Natural killer cell treated with Interleukin-12 subunit alpha and Interleukin-12 subunit beta and Interleukin-15 and Interleukin-18, amount 100 ng/mL, for 72 hours (primary cell): ENCODE measurements around the gene TUNAR. TPM values are rescaled to one million over a fixed set of nuclear protein-coding genes. Genes with fewer than 3 reads are reported as not detected.

Source experiments
- ATAC-seq, 2 donors: fragments of 150-1000 bp; cut with Tn5 transposase in 1 of 2; sonication (Bioruptor Pico), chemical (Tn5 transposase) in 1 of 2; 2 replicates each; pipeline ENCODE4 v1.10.0; 2021
- DNase-seq: peaks from one replicate; pipeline ENCODE4 v3.0.0; 2022; ENCODE audit warnings: low spot score
- H3K27ac Mint-ChIP-seq, 2 donors: 1 replicate in 1 of 2; 2 replicates in 1 of 2; pipeline ENCODE4 v1.8.0; 2022; ENCODE audit warnings: mixed read lengths in 2 of 2, mild to moderate bottlenecking in 1 of 2, moderate library complexity in 1 of 2
- H3K27me3 Mint-ChIP-seq, 2 donors: 1 replicate in 1 of 2; 2 replicates in 1 of 2; pipeline ENCODE4 v1.8.0; 2022; ENCODE audit warnings: mixed read lengths in 2 of 2
- H3K36me3 Mint-ChIP-seq: one replicate; pipeline ENCODE4 v1.8.0; 2022; ENCODE audit warnings: mixed read lengths
- H3K4me1 Mint-ChIP-seq, 2 donors: 1 replicate in 1 of 2; 2 replicates in 1 of 2; pipeline ENCODE4 v1.8.0; 2022; ENCODE audit warnings: low read depth in 2 of 2, mixed read lengths in 2 of 2, mild to moderate bottlenecking in 1 of 2
- H3K4me3 Mint-ChIP-seq: one replicate; pipeline ENCODE4 v1.8.0; 2022; ENCODE audit warnings: mixed read lengths
- H3K9me3 Mint-ChIP-seq: 2 replicates; pipeline ENCODE4 v1.8.0; 2022; ENCODE audit warnings: mixed read lengths
- total RNA-seq, 2 donors: library from RNA; stranded (reverse); gene quantifications; one replicate each; pipeline ENCODE4 v1.2.3, GENCODE V29; 2022

Gene TUNAR
- total RNA-seq, 2 donors from 2014 or later: not detected

- H3K27ac Mint-ChIP-seq: no peak overlapping the region
- ATAC-seq (no peak), DNase-seq (no peak)
- H3K9me3 Mint-ChIP-seq: no peaks in the 10 kb centered on the region
- H3K27me3 Mint-ChIP-seq: peaks cover 12 to 13% of the 10 kb centered on the region in 2 donors
- no peaks in the 10 kb centered on the region for H3K4me1 Mint-ChIP-seq
- H3K4me3 Mint-ChIP-seq: no peak overlapping the region
- no peaks in the 10 kb centered on the region for H3K36me3 Mint-ChIP-seq
Measured at GRCh38 chr14:95885866-95886265, 9.2 kb downstream of the TUNAR start.

DNA sequence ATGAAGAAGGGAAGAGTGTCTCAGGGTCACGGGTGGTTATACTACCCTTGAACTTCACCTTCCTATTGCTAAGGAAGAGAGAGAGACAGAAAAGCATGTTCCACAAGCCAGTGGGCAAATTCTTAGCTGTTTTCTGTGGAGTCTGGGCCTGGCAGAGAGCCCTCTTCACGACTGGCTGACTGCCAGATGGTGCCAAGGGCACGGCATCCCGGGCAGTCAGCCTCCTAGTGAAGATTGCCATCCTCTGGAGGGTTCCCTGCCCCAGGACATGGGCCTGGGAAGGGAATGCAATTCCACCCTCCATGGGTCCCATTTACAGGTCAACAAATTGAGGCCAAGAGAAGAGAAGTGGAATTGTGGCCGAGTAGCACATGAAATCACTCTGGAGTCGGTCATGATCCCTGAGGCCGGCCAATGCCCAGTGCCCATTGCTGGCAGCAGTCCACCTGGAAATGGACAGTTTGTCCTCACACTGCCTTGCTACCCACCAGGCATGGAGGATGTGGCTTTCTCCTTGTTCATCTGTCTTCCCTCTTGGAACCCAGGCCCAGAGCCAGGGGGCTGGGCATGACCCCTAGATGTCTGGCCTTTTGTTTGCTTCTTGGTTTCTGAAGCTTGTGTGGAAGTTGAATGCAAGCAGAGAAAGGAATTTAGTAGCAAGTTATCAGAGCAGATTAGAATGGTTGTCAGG, 9.9 kb downstream of the TUNAR start:
- H3K4me1 Mint-ChIP-seq: no peaks in the 10 kb centered on the region
- DNase-seq (no peak), ATAC-seq (no peak)
- H3K4me3 Mint-ChIP-seq: no peak overlapping the region
- H3K36me3 Mint-ChIP-seq: no peaks in the 10 kb centered on the region
- no peak overlapping the region for H3K27ac Mint-ChIP-seq
- no peaks in the 10 kb centered on the region for H3K9me3 Mint-ChIP-seq
- peaks cover 12 to 13% of the 10 kb centered on the region in 2 donors for H3K27me3 Mint-ChIP-seq

DNA sequence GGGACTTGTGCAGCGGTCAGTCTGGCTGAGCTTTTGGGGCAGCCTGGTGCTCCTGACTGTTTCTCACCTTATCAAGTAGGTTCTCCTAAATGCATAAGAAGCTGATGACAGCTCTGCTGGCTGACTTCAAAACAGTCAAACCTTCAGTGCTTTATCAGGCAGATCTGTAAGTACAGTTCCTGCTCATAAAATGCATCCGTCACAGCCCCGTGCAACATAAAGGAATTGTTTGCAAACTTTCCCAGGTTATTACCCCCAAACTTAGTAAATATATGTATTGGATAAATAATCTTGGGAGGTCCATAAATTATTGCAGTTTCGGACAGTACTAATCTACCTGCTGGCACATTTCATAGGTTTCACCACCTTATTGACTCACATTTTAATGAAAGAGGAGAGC, 10.7 kb downstream of the TUNAR start:
- H3K9me3 Mint-ChIP-seq: no peaks in the 10 kb centered on the region
- H3K4me3 Mint-ChIP-seq: no peak overlapping the region
- DNase-seq (no peak), ATAC-seq (no peak)
- H3K4me1 Mint-ChIP-seq: no peaks in the 10 kb centered on the region
- H3K27me3 Mint-ChIP-seq: peaks cover 5 to 10% of the 10 kb centered on the region in 2 donors
- H3K36me3 Mint-ChIP-seq: no peaks in the 10 kb centered on the region
- no peak overlapping the region for H3K27ac Mint-ChIP-seq

DNA sequence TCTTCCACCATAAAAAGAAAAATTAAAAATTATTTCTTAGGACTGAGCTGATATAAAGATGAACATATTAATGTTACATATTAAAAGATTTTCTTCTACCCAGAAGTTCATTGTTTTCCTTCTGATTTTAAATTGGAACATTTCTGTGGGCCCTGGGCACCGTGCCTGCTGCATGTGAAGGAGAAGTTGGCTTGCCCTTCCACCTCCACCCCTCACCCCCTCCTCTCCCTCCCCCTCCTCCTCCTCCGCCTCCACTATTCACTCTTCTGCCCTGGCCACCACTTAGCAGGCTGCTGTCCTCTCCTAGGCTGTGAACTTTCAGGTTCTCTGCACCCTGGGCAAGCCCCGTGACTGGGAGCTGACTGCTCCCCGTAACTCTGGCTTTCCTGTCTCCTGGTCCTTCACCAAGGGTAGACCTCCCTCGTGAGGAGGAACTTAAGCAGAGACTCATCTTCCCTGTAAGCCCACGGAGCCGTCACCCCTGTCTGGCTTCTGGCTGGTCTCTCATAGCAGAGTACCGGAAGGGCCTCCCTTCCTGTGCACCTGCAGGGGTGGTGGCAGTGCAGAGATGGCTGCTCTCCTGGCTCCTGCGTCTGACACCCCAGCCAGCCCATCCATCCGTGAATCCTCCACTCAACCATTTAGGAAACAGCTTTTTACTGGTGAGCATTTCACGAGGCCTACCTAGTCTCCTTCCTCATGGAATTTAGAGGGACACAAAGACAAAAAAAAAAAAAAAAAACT, 12.8 kb downstream of the TUNAR start:
- no peaks in the 10 kb centered on the region for H3K36me3 Mint-ChIP-seq
- H3K4me1 Mint-ChIP-seq: no peaks in the 10 kb centered on the region
- H3K9me3 Mint-ChIP-seq: no peaks in the 10 kb centered on the region
- ATAC-seq: no peak
- H3K27me3 Mint-ChIP-seq: peaks cover 3 to 5% of the 10 kb centered on the region in 2 donors
- no peak overlapping the region for H3K27ac Mint-ChIP-seq
- no peak for DNase-seq
- no peak overlapping the region for H3K4me3 Mint-ChIP-seq

DNA sequence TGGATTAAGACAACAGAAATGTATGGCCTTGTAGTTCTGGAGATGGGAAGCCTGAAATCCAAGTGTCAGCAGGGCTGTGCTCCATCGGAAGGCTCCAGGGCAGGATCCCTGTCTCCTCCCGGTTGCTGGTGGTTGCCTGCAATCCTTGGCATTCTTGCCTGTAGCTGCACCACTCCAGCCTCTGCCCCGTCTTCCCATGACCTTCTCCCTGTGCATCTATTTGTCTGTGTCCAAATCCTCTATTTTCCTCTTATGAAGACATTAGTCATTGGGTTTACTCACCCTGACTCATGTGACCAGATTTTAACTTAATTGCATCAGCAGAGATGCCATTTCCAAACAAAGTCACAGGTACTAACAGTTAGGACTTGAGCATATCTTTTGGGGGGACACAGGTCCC, 15.1 kb downstream of the TUNAR start:
- ATAC-seq: no peak
- H3K4me1 Mint-ChIP-seq: no peaks in the 10 kb centered on the region
- H3K27ac Mint-ChIP-seq: no peak overlapping the region
- H3K36me3 Mint-ChIP-seq: no peaks in the 10 kb centered on the region
- H3K4me3 Mint-ChIP-seq: no peak overlapping the region
- peaks cover 0 to 14% of the 10 kb centered on the region in 2 donors for H3K27me3 Mint-ChIP-seq
- H3K9me3 Mint-ChIP-seq: no peaks in the 10 kb centered on the region
- no peak for DNase-seq

GRCh38 chr14:95892142-95892541, 15.5 kb downstream of the TUNAR start:
- no peaks in the 10 kb centered on the region for H3K9me3 Mint-ChIP-seq
- H3K27ac Mint-ChIP-seq: no peak overlapping the region
- no peaks in the 10 kb centered on the region for H3K4me1 Mint-ChIP-seq
- no peak overlapping the region for H3K4me3 Mint-ChIP-seq
- no peak for ATAC-seq
- no peaks in the 10 kb centered on the region for H3K36me3 Mint-ChIP-seq
- H3K27me3 Mint-ChIP-seq: peaks cover 0 to 14% of the 10 kb centered on the region in 2 donors
- no peak for DNase-seq

DNA sequence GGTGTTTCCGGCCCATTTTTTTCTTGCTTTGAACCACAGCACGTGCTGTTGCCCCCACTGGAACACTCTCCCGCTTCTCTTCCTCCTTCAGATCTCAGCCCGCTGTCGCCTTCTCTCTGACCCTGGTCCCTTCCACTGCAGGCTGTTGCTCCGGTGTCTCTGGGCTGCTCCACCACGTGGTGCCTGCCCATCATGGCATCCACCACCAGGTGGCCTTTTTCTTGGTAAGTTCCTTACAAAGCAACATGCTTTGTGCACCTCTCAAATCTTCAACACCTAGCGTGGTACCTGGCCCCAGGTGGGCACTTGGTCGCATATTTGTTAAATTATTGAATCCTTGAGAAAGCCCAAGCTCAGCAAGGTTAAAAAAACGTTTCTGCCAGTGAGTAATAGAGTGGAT, 19.1 kb downstream of the TUNAR start:
- DNase-seq (peak; percentile 16), ATAC-seq (no peak)
- H3K36me3 Mint-ChIP-seq: no peaks in the 10 kb centered on the region
- no peak overlapping the region for H3K4me3 Mint-ChIP-seq
- H3K4me1 Mint-ChIP-seq: no peaks in the 10 kb centered on the region
- H3K27me3 Mint-ChIP-seq: peaks cover 4 to 38% of the 10 kb centered on the region in 2 donors
- H3K27ac Mint-ChIP-seq: no peak overlapping the region
- H3K9me3 Mint-ChIP-seq: no peaks in the 10 kb centered on the region

DNA sequence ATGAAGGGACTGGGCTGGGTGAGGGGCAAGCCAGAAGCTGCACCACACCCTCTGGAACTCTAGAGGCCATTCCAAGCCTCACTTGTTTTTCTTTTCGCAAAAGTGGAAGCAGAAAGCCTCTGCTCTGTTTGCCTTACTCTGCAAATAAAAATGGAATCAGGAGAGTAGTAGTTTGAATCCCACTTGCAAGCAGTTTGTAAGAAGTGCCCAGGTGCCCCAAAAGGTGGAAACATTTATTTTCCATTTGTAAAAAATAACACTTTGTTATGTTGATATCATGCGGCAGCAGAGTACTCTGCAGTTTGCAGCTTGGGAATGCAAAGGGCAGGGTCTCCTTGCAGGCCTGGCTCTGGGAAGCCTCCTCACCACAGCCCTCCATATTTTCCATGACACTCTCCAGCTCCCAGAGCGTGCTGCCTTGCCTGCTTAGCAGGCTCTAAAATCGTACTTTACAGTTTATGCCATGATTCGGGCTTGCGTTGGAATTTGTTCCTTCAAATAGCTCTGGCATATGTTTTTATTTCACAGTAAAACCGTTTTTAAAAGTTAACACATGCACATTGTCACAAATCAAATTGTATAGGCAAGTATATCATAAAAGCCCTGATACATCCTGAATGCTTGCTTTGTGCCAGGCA, 20.0 kb downstream of the TUNAR start:
- no peak for ATAC-seq
- peaks cover 6 to 46% of the 10 kb centered on the region in 2 donors for H3K27me3 Mint-ChIP-seq
- no peak for DNase-seq
- no peaks in the 10 kb centered on the region for H3K36me3 Mint-ChIP-seq
- no peak overlapping the region for H3K4me3 Mint-ChIP-seq
- no peaks in the 10 kb centered on the region for H3K4me1 Mint-ChIP-seq
- no peak overlapping the region for H3K27ac Mint-ChIP-seq
- H3K9me3 Mint-ChIP-seq: no peaks in the 10 kb centered on the region

GRCh38 chr14:95897280-95897679, 20.6 kb downstream of the TUNAR start:
- H3K27ac Mint-ChIP-seq: no peak overlapping the region
- no peak for ATAC-seq

DNA sequence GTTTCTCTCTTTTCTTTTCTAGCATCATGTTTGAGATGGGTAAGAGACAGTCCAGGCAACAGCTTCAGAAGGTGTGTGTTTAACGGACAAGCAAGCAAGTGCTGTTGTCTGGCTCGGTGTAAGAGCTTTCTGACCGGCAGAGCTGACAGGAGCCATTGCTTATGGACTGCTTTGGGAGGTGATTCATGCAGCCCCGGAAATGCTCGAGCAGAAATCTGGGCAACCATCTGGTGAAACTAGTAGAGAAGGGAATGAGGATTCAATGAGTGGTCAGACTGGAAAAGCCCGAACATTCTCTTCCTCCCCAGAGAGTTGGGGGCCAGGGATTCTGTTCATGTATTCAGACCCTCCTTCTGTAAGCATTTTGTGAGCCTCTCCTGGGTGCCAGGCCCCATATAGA, 24.4 kb downstream of the TUNAR start:
- no peak for ATAC-seq
- H3K4me3 Mint-ChIP-seq: no peak overlapping the region
- no peaks in the 10 kb centered on the region for H3K36me3 Mint-ChIP-seq
- no peaks in the 10 kb centered on the region for H3K4me1 Mint-ChIP-seq
- H3K27ac Mint-ChIP-seq: no peak overlapping the region
- peaks cover 12 to 43% of the 10 kb centered on the region in 2 donors for H3K27me3 Mint-ChIP-seq
- peak; percentile 15 for DNase-seq
- no peaks in the 10 kb centered on the region for H3K9me3 Mint-ChIP-seq

More at GRCh38 chr14:95897280-95897679, 20.6 kb downstream of the TUNAR start:
- DNase-seq: no peak
- peaks cover 9 to 52% of the 10 kb centered on the region in 2 donors for H3K27me3 Mint-ChIP-seq
- no peaks in the 10 kb centered on the region for H3K4me1 Mint-ChIP-seq
- H3K36me3 Mint-ChIP-seq: no peaks in the 10 kb centered on the region
- H3K4me3 Mint-ChIP-seq: no peak overlapping the region
- no peaks in the 10 kb centered on the region for H3K9me3 Mint-ChIP-seq

DNA sequence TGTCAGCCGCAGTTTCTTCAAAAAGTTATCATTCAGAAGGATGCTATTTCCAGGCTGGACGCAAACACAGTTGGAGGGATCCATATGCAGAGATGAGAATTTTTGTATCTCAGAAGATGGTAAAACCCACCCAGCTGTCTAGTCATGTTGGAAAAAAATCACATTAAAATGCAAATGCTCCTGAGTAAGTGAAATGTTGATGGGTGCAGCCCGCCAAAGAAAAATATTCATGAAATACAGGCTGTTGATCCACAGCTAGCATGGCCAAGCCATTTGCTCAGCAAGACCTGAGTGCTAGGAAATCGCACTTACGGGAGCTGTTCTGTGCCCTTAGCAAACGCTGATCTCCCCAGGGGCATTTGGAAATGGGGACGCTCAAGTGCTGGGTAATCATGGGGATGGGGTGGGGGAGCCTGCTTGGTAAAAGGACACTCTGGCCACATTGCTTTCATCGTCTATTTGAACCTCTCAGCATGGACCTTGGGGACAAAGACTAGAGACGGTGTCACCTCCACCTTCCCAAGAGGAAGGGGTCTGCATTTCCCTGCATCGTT, 25.7 kb downstream of the TUNAR start:
- Mint-ChIP-seq H3K27ac (no peak overlapping the region), H3K27me3 (peaks cover 17 to 50% of the 10 kb centered on the region in 2 donors), H3K4me3 (no peak overlapping the region), H3K4me1 (no peaks in the 10 kb centered on the region), H3K36me3 (no peaks in the 10 kb centered on the region), H3K9me3 (no peaks in the 10 kb centered on the region)
- DNase-seq: peak; percentile 28
- ATAC-seq: no peak

DNA sequence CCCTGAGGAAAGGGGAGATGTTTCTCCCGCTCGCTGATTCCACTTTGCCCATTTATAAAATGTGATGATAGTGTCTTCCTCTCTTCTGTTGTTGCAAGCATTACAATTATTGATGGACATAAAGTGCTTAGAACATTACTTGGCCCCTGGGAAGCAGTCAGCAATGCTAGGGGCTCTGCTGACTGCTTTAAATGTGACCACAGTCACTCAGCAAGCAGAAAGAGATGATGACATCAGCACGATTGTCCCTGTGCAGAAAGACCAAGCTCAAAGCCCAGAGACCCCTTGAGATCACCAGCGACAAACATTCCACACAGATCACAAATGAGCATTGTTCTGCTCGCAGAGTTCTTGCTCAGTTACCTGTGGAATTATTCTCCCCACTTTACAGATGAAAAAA, 26.5 kb downstream of the TUNAR start:
- Mint-ChIP-seq H3K27me3 (peaks cover 17 to 42% of the 10 kb centered on the region in 2 donors), H3K27ac (no peak overlapping the region)

GRCh38 chr14:95903616-95904107, 27.0 kb downstream of the TUNAR start:
- no peaks in the 10 kb centered on the region for H3K4me1 Mint-ChIP-seq
- H3K36me3 Mint-ChIP-seq: no peaks in the 10 kb centered on the region
- peak; percentile 15 for DNase-seq
- no peak for ATAC-seq
- no peaks in the 10 kb centered on the region for H3K9me3 Mint-ChIP-seq
- H3K27me3 Mint-ChIP-seq: peaks cover 17 to 37% of the 10 kb centered on the region in 2 donors
- H3K27ac Mint-ChIP-seq: no peak overlapping the region
- no peak overlapping the region for H3K4me3 Mint-ChIP-seq

More for the DNA sequence above, 26.5 kb downstream of the TUNAR start:
- no peak for DNase-seq
- Mint-ChIP-seq H3K9me3 (no peaks in the 10 kb centered on the region), H3K4me1 (no peaks in the 10 kb centered on the region), H3K4me3 (no peak overlapping the region), H3K36me3 (no peaks in the 10 kb centered on the region)
- no peak for ATAC-seq

DNA sequence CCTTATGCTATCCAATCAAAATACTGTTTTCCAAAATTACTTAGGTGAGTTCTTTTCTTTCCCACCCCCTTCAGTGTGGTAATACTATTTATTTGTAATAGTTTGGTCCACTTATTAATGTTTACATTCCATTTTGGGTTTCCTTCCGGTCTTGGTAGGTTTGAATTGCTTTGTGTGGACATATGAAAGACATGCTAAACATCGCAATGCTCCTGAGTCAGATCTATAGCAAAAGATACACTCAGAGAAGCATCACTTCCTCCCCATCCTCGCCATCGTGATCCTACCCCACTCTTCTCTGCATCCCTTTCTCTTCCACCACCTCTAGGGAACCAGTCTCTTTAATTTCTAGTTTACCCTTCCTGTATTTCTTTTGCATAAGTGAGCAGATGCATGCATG, 30.0 kb downstream of the TUNAR start:
- H3K4me1 Mint-ChIP-seq: no peaks in the 10 kb centered on the region

More for the DNA sequence above, 30.0 kb downstream of the TUNAR start:
- no peak overlapping the region for H3K4me3 Mint-ChIP-seq
- no peak for DNase-seq
- H3K27ac Mint-ChIP-seq: no peak overlapping the region
- H3K9me3 Mint-ChIP-seq: no peaks in the 10 kb centered on the region
- peaks cover 15 to 26% of the 10 kb centered on the region in 2 donors for H3K27me3 Mint-ChIP-seq
- no peaks in the 10 kb centered on the region for H3K36me3 Mint-ChIP-seq
- ATAC-seq: no peak
